Measurements from ENCODE around the gene IL10RB.

The IL10RB gene

DNA sequence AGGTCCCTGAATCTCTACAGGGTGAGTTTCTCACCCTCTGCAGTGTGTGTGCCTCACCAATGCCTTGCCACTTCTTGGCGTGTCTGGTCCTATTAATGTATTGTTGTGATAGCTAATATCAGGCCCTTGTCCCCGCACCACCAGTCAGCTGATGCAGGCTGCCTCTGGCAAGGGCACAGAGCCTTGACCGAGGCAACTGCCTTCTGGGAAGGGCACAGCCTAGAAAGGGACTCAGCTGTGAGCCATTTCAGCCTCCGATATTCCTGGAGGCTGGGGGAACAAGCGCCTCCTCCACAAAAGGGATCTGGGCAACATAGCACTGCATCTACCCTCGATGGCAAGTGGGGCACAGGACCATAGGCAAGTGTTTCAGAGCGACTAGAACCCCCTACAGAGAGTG lies 27.0 kb downstream of the IL10RB start:
- TF ChIP-seq, protein P1, sequence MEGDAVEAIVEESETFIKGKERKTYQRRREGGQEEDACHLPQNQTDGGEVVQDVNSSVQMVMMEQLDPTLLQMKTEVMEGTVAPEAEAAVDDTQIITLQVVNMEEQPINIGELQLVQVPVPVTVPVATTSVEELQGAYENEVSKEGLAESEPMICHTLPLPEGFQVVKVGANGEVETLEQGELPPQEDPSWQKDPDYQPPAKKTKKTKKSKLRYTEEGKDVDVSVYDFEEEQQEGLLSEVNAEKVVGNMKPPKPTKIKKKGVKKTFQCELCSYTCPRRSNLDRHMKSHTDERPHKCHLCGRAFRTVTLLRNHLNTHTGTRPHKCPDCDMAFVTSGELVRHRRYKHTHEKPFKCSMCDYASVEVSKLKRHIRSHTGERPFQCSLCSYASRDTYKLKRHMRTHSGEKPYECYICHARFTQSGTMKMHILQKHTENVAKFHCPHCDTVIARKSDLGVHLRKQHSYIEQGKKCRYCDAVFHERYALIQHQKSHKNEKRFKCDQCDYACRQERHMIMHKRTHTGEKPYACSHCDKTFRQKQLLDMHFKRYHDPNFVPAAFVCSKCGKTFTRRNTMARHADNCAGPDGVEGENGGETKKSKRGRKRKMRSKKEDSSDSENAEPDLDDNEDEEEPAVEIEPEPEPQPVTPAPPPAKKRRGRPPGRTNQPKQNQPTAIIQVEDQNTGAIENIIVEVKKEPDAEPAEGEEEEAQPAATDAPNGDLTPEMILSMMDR (IDR thresholded peaks at IDR 0.05; ENCODE audit: low read depth, low read length) = no peak
- no peak for DNase-seq (ENCODE audit: extremely low read depth, low read depth)

DNA sequence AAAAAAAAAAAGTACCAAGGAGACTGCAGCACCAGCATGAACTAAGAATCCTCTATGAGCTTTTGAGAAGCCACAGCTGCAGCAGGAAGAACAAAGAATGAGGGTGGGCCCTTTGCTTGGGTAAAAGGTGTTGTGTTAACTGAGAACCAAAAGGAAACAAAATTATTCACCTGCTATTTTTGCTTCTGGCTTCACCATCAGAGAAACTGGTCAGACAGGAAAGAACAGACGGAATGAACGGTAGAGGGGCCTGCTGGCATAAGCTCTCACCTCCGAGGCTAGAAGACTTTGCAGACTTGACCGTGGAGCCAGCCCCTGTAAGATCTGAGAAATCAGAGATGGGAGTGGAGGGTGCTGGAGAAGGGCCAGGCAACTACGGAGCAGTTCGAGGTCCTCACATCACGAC lies 27.6 kb downstream of the IL10RB start:
- no peak for DNase-seq (ENCODE audit: extremely low read depth, low read depth)
- TF ChIP-seq, protein P1 (IDR thresholded peaks at IDR 0.05; ENCODE audit: low read depth, low read length) = no peak

DNA sequence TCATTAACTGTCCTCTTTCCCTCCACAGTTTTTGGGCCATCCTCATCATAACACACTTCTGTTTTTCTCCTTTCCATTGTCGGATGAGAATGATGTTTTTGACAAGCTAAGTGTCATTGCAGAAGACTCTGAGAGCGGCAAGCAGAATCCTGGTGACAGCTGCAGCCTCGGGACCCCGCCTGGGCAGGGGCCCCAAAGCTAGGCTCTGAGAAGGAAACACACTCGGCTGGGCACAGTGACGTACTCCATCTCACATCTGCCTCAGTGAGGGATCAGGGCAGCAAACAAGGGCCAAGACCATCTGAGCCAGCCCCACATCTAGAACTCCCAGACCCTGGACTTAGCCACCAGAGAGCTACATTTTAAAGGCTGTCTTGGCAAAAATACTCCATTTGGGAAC lies 30.0 kb downstream of the IL10RB start:
- DNase-seq (ENCODE audit: extremely low read depth, low read depth) = no peak
- TF ChIP-seq, protein P1 (IDR thresholded peaks at IDR 0.05; ENCODE audit: low read depth, low read length) = no peak

DNA sequence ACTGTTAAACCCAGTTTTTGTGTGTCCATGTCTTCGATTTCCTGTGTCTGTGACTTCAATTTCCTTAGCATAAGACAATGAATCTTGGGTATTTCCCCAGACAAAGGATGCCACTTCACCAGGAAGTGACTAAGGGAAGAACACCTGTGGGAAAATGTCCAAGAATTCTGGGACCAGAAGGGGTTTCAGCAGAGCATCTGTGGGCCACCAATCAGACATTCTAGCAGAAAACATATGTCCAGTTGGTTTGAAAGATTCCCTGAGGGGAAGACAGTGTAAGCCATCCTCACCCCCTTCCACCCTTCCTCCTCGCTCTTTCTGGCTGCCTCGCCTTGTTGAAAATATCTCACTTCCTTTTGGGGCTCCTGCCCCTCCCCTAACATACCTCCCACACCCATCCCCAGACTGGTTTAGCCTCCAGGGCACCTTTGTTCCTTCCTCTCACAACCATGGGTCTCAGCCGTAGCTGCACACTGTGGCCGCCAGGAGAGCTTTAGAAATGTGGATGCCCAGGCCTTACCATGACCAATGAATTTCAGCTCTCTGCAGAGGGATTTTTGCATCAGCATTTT lies 33.1 kb downstream of the IL10RB start:
- DNase-seq (ENCODE audit: extremely low read depth, low read depth) = no peak
- TF ChIP-seq, protein P1 (IDR thresholded peaks at IDR 0.05; ENCODE audit: low read depth, low read length) = no peak

DNA sequence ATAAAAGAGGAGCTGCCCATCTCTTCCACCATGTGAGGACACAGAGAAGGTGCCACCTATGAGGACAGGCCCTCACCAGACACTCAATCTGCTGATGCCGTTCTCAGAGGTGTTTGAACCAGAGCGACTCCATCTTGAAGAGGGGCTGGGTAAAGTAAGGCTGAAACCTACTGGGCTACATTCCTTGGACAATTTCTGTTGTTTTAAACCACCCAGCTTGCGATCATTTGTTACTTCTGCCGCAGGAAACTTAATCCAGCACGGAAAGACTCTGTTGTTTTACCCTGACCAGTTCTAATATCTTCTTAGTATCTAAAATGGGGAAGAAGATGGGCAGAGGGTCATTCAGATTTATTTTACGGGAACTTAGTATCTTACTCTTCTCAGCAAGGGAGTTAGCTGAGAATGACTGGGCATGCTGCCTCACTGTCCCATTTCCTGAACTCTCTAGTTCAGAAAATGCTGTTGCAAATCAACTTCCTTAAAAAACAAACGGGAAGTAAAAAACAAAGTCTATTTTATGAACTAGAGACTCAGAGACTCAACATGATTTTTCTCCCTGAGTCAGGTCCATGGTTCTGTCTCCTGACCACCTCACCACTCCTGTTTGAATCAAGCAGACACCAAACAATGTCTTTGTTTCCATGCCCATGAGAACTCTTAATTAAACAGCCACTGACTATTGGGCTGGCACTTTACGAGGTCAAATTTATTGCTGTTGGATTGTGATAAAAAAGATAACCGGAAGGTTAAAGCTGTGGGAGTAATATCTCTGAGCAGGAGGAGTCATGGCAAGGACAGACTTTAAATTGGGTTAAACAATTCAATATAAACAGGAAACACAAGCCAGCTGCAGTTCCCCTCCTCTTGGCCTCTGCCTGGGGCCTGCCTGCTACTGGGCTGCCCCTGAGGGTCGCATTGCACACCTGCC lies 34.8 kb downstream of the IL10RB start:
- TF ChIP-seq, protein P1 (IDR thresholded peaks at IDR 0.05; ENCODE audit: low read depth, low read length) = no peak
- DNase-seq (ENCODE audit: extremely low read depth, low read depth) = no peak

DNA sequence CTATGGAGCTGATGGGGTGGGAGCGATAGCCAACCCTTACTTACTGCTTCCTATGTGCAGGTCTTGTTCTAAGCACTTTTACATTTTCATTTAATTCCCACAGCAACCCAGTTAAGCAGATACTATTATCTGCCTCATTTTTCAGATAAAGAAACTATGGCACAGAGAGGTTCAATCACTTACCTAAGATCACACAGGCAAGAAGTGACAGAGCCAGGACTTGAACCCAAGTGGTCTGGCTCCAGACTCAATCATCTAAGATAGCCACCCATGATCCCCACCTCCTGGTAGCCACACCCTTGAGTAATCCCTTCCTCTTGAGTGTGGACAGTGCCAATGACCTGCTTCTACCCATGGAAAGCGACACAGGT lies 35.5 kb downstream of the IL10RB start:
- TF ChIP-seq, protein P1 (IDR thresholded peaks at IDR 0.05; ENCODE audit: low read depth, low read length) = no peak
- DNase-seq (ENCODE audit: extremely low read depth, low read depth) = no peak

DNA sequence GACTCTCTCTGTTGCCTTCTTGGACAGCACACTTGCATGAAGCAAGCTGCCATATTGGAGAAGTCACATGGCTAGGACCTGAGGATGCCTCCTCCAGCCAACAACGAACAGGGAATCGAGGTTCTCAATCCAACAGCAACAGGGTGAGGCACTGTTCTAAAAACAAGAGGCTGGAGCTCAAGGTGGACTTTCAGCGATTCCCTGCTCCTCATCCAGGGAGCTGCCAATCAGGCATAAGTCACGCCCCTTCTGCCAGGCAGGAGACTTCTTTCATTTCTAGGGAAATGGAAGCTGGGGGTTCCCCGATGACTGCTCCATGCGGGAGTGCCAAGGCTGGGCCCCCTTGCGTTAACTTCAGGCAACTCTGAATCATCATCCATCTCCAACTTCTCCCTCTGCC lies 35.9 kb downstream of the IL10RB start:
- TF ChIP-seq, protein P1 (IDR thresholded peaks at IDR 0.05; ENCODE audit: low read depth, low read length) = no peak
- DNase-seq (ENCODE audit: extremely low read depth, low read depth) = no peak
